Dendritic cell treated with granulocyte-macrophage colony-stimulating factor and Interleukin-4, amounts not matched to agents 40 ng/mL and 50 ng/mL, for 4 days (primary cell): ENCODE results near the gene TNFRSF8.
A peak's percentile ranks its signal among the peaks of the same experiment; 100 is the strongest.

Experiments
- H3K27ac Mint-ChIP-seq: one replicate; pipeline ENCODE4 v1.8.0; 2022; ENCODE audit warnings: mild to moderate bottlenecking, mixed read lengths
- H3K27me3 Mint-ChIP-seq: one replicate; pipeline ENCODE4 v1.8.0; 2022; ENCODE audit warnings: mild to moderate bottlenecking, mixed read lengths
- H3K36me3 Mint-ChIP-seq: one replicate; pipeline ENCODE4 v1.8.0; 2022; ENCODE audit warnings: low read depth, mixed read lengths
- H3K4me1 Mint-ChIP-seq: one replicate; pipeline ENCODE4 v1.8.0; 2022; ENCODE audit warnings: low read depth, mixed read lengths
- H3K4me3 Mint-ChIP-seq: one replicate; pipeline ENCODE4 v1.8.0; 2022; ENCODE audit warnings: mild to moderate bottlenecking, moderate library complexity, mixed read lengths
- H3K9me3 Mint-ChIP-seq: one replicate; pipeline ENCODE4 v1.8.0; 2022; ENCODE audit warnings: mixed read lengths
- intact Hi-C: fragments of 100-400 bp; cut with micrococcal nuclease; formaldehyde crosslinking; loops from one replicate; pipeline ENCODE4 v1.15.0; 2022

TNFRSF8 gene

GRCh38 chr1:12114916-12115315 is 51.8 kb downstream of the TNFRSF8 start:
- no peaks in the 10 kb centered on the region for H3K27me3 Mint-ChIP-seq
- H3K4me3 Mint-ChIP-seq, result no peak overlapping the region
- H3K9me3 Mint-ChIP-seq, result no peaks in the 10 kb centered on the region
- H3K27ac Mint-ChIP-seq, result no peak overlapping the region
- H3K4me1 Mint-ChIP-seq, result no peaks in the 10 kb centered on the region
- H3K36me3 Mint-ChIP-seq, result no peaks in the 10 kb centered on the region
- intact Hi-C loops, result no loop called here

GRCh38 chr1:12121212-12122003 is 58.3 kb downstream of the TNFRSF8 start:
- intact Hi-C loops, result no loop called here

GRCh38 chr1:12123172-12123571 is 60.1 kb downstream of the TNFRSF8 start:
- intact Hi-C loops, result no loop called here
- no peaks in the 10 kb centered on the region for H3K9me3 Mint-ChIP-seq
- no peaks in the 10 kb centered on the region for H3K27me3 Mint-ChIP-seq
- peaks cover 36% of the 10 kb centered on the region for H3K4me1 Mint-ChIP-seq
- H3K36me3 Mint-ChIP-seq, result no peaks in the 10 kb centered on the region
- no peak overlapping the region for H3K4me3 Mint-ChIP-seq
- H3K27ac Mint-ChIP-seq, result peak overlapping the region; percentile 5

More at GRCh38 chr1:12121212-12122003, 58.3 kb downstream of the TNFRSF8 start:
- Mint-ChIP-seq H3K4me3 (no peak overlapping the region), H3K27me3 (no peaks in the 10 kb centered on the region), H3K36me3 (no peaks in the 10 kb centered on the region), H3K27ac (no peak overlapping the region), H3K9me3 (no peaks in the 10 kb centered on the region), H3K4me1 (peaks cover 18% of the 10 kb centered on the region)

GRCh38 chr1:12124693-12125421 is 61.8 kb downstream of the TNFRSF8 start:
- intact Hi-C loops, result loop anchor here (1.0 to 2.0 kb wide), 2 partner anchors 42 to 83 kb away; partner anchors contain the start of gene TNFRSF1B
- Mint-ChIP-seq H3K36me3 (no peaks in the 10 kb centered on the region), H3K4me1 (peaks cover 47% of the 10 kb centered on the region), H3K9me3 (no peaks in the 10 kb centered on the region), H3K27ac (peak overlapping the region; percentile 93), H3K4me3 (no peak overlapping the region), H3K27me3 (no peaks in the 10 kb centered on the region)

GRCh38 chr1:12125422-12126355 is 62.6 kb downstream of the TNFRSF8 start:
- H3K27ac Mint-ChIP-seq, result peak overlapping the region; percentile 93
- H3K27me3 Mint-ChIP-seq, result no peaks in the 10 kb centered on the region
- peaks cover 52% of the 10 kb centered on the region for H3K4me1 Mint-ChIP-seq
- intact Hi-C loops, result loop anchor here (1.0 to 2.0 kb wide), 2 partner anchors 41 to 83 kb away; partner anchors contain the start of gene TNFRSF1B
- H3K4me3 Mint-ChIP-seq, result peak overlapping the region; percentile 42
- H3K9me3 Mint-ChIP-seq, result no peaks in the 10 kb centered on the region
- H3K36me3 Mint-ChIP-seq, result no peaks in the 10 kb centered on the region

- Mint-ChIP-seq H3K36me3 (no peaks in the 10 kb centered on the region), H3K9me3 (no peaks in the 10 kb centered on the region), H3K27ac (peak overlapping the region; percentile 93), H3K4me1 (peaks cover 57% of the 10 kb centered on the region), H3K4me3 (no peak overlapping the region), H3K27me3 (no peaks in the 10 kb centered on the region)
- intact Hi-C loops, result no loop called here
Observed at GRCh38 chr1:12126781-12127180, 63.7 kb downstream of the TNFRSF8 start.

- Mint-ChIP-seq H3K36me3 (no peaks in the 10 kb centered on the region), H3K27me3 (no peaks in the 10 kb centered on the region), H3K9me3 (no peaks in the 10 kb centered on the region), H3K27ac (peak overlapping the region; percentile 93), H3K4me3 (no peak overlapping the region), H3K4me1 (peaks cover 62% of the 10 kb centered on the region)
- intact Hi-C loops, result no loop called here
Observed at GRCh38 chr1:12127206-12127810, 64.2 kb downstream of the TNFRSF8 start.

GRCh38 chr1:12128120-12128519 is 65.0 kb downstream of the TNFRSF8 start:
- Mint-ChIP-seq H3K27ac (no peak overlapping the region), H3K9me3 (no peaks in the 10 kb centered on the region), H3K4me1 (peaks cover 70% of the 10 kb centered on the region)

GRCh38 chr1:12129624-12130023 is 66.5 kb downstream of the TNFRSF8 start:
- Mint-ChIP-seq H3K27ac (peak overlapping the region; percentile 95), H3K4me1 (peaks cover 81% of the 10 kb centered on the region), H3K4me3 (no peak overlapping the region), H3K9me3 (no peaks in the 10 kb centered on the region), H3K27me3 (no peaks in the 10 kb centered on the region), H3K36me3 (no peaks in the 10 kb centered on the region)
- intact Hi-C loops, result no loop called here

More at GRCh38 chr1:12128120-12128519, 65.0 kb downstream of the TNFRSF8 start:
- Mint-ChIP-seq H3K27me3 (no peaks in the 10 kb centered on the region), H3K4me3 (no peak overlapping the region), H3K36me3 (no peaks in the 10 kb centered on the region)
- intact Hi-C loops, result no loop called here

- intact Hi-C loops, result no loop called here
- H3K27ac Mint-ChIP-seq, result peak overlapping the region; percentile 95
Observed at GRCh38 chr1:12130466-12131130, 67.5 kb downstream of the TNFRSF8 start.

GRCh38 chr1:12132078-12132477 is 69.0 kb downstream of the TNFRSF8 start:
- intact Hi-C loops, result no loop called here
- Mint-ChIP-seq H3K4me3 (no peak overlapping the region), H3K4me1 (peaks cover 56% of the 10 kb centered on the region), H3K27me3 (no peaks in the 10 kb centered on the region), H3K9me3 (no peaks in the 10 kb centered on the region), H3K36me3 (no peaks in the 10 kb centered on the region), H3K27ac (peak overlapping the region; percentile 95)

More at GRCh38 chr1:12130466-12131130, 67.5 kb downstream of the TNFRSF8 start:
- no peaks in the 10 kb centered on the region for H3K36me3 Mint-ChIP-seq
- H3K4me3 Mint-ChIP-seq, result no peak overlapping the region
- no peaks in the 10 kb centered on the region for H3K27me3 Mint-ChIP-seq
- H3K9me3 Mint-ChIP-seq, result no peaks in the 10 kb centered on the region
- peaks cover 71% of the 10 kb centered on the region for H3K4me1 Mint-ChIP-seq

GRCh38 chr1:12134716-12135115 is 71.6 kb downstream of the TNFRSF8 start:
- no peaks in the 10 kb centered on the region for H3K9me3 Mint-ChIP-seq
- peak overlapping the region; percentile 95 for H3K27ac Mint-ChIP-seq
- H3K27me3 Mint-ChIP-seq, result no peaks in the 10 kb centered on the region
- peaks cover 6% of the 10 kb centered on the region for H3K36me3 Mint-ChIP-seq
- peaks cover 53% of the 10 kb centered on the region for H3K4me1 Mint-ChIP-seq
- H3K4me3 Mint-ChIP-seq, result no peak overlapping the region
- intact Hi-C loops, result no loop called here

GRCh38 chr1:12135612-12136011 is 72.5 kb downstream of the TNFRSF8 start:
- Mint-ChIP-seq H3K4me1 (peaks cover 56% of the 10 kb centered on the region), H3K9me3 (no peaks in the 10 kb centered on the region), H3K4me3 (no peak overlapping the region), H3K27ac (no peak overlapping the region), H3K27me3 (no peaks in the 10 kb centered on the region), H3K36me3 (peaks cover 6% of the 10 kb centered on the region)
- intact Hi-C loops, result no loop called here
